KOPT-K1 (cell line): Measurements from ENCODE around the gene MPG.

ENCODE experiments used
- H3K27ac ChIP-seq: fragments of 200-600 bp; sonication (generic); 2 replicates; pipeline ENCODE4 v1.5.1; 2016; ENCODE audit warnings: antibody characterized with exemption, mild to moderate bottlenecking, low read depth, low read length; ENCODE audit not compliant: poor library complexity, severe bottlenecking
- H3K36me3 ChIP-seq: fragments of 200-600 bp; sonication (generic); 2 replicates; pipeline ENCODE4 v1.5.1; 2017; ENCODE audit warnings: antibody characterized with exemption, mild to moderate bottlenecking, low read length, moderate library complexity; ENCODE audit not compliant: insufficient read depth
- H3K9me3 ChIP-seq: fragments of 200-600 bp; sonication (generic); 2 replicates; pipeline ENCODE4 v1.5.1; 2017; ENCODE audit warnings: antibody characterized with exemption, low read length, mild to moderate bottlenecking; ENCODE audit not compliant: insufficient read depth, poor library complexity, severe bottlenecking

Gene MPG

DNA sequence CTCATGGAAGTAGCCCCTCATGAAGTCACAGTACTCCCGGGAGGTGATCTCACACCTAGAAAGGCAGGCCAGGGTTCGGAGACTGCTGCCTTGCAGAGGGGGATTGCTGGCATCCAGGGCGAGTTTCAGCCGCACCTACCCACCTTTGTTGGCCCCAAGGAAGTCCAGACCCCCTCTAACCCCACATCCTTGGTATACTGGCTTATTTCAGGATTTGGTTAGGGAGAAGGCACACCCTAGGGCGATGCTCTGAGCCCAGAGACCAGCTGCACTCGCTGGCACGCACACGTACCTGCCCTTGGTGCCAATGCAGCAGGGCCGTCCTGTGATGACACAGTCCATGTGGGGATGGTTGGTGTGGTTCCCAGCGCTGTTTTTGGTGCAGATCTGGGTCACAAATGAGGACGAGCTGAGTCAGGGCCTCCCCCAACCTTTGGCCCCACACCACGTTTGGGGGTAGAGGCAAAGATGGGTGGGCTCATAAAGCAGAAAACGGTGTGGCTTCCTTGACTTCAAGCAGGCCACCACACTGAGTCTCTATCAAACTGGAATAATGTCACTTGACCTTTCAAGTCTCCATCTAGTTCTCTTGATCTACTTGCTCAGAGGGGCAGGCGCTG, 18.5 kb upstream of the MPG start:
- H3K27ac ChIP-seq = no peak overlapping the region
- H3K9me3 ChIP-seq = no peaks in the 10 kb centered on the region
- H3K36me3 ChIP-seq = peaks cover 43% of the 10 kb centered on the region

DNA sequence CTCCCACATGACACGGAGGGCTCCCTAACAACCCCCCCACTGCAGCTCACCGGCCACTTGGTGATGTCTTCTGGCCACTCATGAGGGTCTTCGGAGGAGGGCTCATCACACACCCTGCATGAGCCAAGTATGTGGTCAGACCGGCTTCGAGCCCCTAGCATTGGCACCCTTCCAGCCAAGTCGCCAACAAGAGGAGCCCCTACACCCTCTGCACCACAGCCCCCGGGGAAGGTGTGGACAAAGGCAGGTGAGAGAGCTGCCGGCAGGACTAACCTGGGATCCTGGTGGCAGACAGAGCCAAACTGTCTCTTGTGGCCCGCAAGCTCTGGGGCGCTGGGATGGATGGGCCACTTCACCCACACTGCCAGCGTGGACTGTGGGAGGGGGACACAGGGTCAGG, 17.9 kb upstream of the MPG start:
- H3K36me3 ChIP-seq = peaks cover 42% of the 10 kb centered on the region
- no peak overlapping the region for H3K27ac ChIP-seq
- no peaks in the 10 kb centered on the region for H3K9me3 ChIP-seq

DNA sequence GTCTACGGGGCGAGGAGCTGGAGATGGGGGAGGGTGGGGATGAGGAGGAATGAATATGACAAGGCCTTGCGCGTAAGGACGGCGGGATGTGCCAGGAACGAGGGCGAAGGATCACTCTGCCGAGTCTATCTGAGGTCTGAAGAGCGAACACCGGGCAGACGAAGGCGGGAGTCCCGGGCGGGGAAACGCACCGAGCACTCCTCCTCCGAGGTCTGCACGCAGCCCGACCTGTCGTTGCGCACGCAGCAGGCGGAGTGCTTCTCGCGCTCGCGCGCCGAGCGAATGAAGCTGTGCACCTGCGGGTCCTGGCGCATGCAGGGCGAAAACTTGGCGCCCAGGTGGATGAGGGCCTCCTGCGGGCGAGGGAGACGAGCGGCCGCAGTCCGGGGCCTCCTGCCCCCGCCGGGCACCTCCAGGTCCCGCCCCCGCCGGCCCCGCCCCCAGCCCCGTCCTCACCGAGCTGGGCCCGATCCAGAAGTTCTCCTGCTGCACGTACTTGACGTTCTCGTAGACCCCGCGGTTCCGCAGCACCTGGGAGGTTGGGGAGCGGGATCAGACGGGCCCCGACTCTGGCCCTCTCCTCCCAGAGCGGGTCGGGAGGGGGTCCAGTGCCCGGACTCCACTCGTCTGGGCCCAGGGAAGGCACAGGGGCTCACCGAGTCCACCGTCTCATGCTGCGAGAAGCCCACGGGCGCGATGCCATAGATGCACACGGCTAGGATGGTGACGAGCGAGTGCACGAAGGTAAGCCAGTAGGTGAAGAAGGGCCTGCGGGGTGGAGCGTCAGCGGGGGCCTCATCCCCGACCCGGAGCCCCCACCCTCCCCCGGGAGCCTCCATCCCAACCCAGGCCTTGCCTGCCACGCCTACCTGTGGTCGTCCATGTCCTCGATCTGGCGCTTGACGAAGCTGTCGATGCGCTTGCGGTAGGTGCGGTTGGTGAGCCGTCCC, 16.8 kb upstream of the MPG start:
- Histone ChIP-seq H3K27ac (no peak overlapping the region), H3K9me3 (no peaks in the 10 kb centered on the region), H3K36me3 (peaks cover 32% of the 10 kb centered on the region)

DNA sequence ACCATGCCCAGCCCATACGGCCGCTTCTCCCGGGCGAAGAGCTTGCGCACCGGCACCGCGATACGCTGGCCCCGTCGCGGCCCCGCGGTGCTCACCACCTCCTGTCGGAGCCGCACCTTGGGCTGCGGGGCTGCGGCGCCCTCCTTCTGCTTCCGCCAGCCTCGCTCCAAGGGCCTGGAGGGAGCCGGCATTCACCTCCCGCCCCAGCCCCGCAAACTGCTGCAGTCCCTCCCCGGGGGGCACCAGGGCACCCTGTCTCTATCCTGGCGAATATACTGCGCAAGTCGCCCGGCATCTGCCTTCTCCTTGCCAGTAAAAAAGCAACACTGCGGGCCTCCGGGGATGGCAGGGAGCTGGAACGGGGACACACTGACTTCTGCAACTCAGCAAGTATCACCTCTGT, 16.1 kb upstream of the MPG start:
- no peak overlapping the region for H3K27ac ChIP-seq
- H3K9me3 ChIP-seq = no peaks in the 10 kb centered on the region
- H3K36me3 ChIP-seq = peaks cover 25% of the 10 kb centered on the region; the same call in 1 of the 2 replicates

DNA sequence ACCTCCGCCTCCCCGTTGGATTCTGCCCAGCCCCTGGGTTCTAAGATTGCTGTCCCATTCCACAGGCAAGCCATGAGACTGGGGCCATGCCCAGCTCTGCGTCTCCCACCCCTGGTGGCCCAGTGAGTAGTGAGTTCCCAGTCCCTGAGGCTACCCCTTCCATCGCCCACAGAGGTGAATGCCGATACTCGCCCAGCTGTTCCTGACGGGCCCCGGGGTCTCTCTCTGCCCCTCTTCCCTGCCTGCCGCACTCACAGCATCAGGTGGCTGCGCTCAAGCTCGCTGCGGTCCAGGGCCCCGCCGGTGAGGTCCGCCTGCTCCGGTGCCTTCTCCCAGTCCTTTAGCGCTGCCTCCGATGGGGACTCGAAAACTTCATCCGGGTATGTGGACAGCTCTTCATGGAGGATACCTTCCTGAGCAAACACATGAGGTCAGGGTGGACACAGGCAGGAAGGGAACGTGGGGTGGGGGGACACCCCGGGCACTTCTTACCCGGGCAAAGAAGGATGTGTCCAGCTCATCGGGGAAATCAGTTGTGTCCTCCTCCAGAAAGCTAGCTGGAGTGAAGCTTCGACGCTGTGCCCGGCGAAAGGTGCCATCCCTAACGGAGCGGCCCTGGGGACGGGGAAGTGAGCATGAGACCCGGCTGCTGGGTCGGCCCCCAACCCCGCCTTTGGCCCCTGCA, 15.6 kb upstream of the MPG start:
- peaks cover 20% of the 10 kb centered on the region; the same call in 1 of the 2 replicates for H3K36me3 ChIP-seq
- no peak overlapping the region for H3K27ac ChIP-seq
- H3K9me3 ChIP-seq = no peaks in the 10 kb centered on the region

DNA sequence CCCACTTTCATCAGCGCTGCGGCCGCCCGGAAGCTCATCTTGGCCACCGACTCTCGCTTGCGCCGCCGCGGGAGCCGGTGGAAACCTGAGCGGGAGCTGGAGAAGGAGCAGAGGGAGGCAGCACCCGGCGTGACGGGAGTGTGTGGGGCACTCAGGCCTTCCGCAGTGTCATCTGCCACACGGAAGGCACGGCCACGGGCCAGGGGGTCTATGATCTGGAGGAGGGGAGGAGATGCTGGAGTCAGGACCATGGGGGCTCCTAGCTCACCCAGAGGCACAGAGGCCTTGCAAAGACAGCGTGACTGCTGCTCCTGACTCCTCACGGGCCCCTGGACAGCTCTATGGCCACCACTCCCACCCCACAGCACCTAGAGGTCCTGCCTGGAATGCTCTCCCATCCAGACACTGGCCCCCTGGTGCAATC, 15.0 kb upstream of the MPG start:
- Histone ChIP-seq H3K9me3 (no peaks in the 10 kb centered on the region), H3K27ac (no peak overlapping the region), H3K36me3 (peaks cover 14% of the 10 kb centered on the region; the same call in 1 of the 2 replicates)

DNA sequence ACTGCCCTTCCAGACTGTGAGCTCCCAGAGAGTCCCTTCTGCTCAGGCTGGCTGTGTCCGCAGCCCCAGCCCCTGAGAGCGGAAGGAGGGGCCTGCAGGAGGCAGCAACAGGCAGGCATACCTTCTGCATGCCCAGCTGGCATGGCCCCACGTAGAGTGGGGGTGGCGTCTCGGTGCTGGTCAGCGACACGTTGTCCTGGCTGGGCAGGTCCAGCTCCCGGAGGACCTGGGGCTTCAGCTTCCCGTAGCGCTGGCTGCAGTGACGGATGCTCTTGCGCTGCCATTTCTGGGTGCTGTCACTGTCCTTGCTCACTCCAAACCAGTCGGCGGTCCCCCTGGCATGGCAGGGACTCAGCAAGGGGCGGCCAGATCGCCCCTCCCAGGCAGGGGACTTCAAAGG, 14.6 kb upstream of the MPG start:
- no peak overlapping the region for H3K27ac ChIP-seq
- peaks cover 9% of the 10 kb centered on the region; the same call in 1 of the 2 replicates for H3K36me3 ChIP-seq

DNA sequence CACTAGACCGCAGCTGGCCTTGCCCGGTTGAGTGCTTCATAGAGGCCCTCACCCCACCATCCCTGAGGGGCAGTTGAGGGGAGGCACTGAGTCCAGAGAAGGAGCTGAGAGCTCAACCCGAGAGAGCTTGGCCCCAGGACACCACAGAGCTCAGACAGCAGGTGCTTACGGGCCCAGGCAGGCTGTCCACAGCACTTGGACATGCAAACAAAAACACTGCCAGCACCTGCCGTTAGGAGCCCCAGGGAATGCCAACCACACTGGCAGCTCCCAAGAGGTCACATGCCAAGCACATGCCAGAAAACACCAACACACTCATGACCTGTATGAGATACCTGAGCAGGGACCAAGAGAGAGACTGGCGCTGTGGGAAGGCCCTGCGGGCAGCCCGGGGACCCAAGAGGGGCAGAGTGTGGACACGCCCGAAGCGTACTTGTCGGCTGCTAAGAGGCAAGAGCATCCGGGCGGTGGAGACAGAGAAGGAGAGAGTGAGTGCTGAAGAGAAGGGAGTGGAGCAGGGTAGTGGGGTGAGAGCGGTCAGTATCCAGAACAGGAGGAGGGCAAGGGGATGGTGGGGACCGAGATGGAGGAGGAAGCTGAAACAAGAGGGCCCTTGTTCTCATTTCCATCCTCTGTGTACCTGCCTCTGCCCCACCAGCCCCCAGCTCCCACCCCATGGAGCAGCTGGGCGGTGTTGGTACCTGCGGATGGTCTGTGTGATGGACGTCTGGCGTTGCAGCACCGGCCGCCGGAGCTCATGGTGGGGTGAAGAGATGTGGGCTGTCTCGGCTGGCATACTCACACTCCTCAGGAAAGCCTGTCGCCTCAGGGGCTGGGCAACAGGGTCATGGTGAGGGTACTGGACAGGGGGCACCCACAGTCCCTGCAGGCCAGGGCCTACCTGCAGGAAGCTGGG, 13.8 kb upstream of the MPG start:
- H3K36me3 ChIP-seq = 0 out of 2 replicates have a peak, but pooled peaks cover 1% of the 10 kb centered on the region
- no peaks in the 10 kb centered on the region for H3K9me3 ChIP-seq
- no peak overlapping the region for H3K27ac ChIP-seq

More for the DNA sequence above, 14.6 kb upstream of the MPG start:
- H3K9me3 ChIP-seq = no peaks in the 10 kb centered on the region

DNA sequence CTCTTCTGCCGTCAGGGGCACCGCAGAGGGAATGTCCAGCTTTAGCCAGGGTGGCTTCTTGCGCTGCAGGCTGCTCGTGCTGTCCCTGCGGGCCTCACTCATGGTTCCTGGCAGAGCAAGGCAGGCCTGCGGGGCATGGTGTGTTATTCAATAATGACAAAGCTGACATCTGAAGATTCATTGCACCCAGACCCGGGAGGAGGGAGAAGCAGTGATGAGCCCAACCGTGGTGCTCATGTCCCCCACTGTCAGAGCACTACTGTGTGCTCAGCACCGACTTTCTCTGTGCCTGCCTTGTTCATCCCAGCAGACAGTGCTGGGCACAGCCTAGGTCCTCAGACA, 13.1 kb upstream of the MPG start:
- H3K9me3 ChIP-seq = no peaks in the 10 kb centered on the region
- no peak overlapping the region for H3K27ac ChIP-seq
- no peaks in the 10 kb centered on the region for H3K36me3 ChIP-seq

DNA sequence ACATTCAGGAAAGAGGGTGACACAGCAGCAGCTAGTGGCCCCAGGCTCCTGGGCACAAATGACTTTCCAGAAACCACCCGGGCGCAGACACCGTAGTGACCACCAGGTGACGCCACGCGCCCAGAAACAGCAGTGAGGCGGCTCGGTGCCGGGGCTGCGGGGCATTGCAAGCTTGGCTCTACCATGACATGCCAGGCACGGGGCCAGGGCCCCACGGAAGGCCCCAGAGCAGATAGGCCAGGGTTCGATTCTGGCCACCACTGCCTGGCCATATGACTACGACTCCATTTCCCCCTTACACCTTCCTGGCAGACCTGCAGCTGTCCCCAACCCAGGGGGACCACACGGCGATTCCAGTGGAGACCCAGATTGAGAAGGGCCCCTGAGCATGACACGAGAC, 12.3 kb upstream of the MPG start:
- H3K27ac ChIP-seq = no peak overlapping the region
- no peaks in the 10 kb centered on the region for H3K36me3 ChIP-seq
- H3K9me3 ChIP-seq = no peaks in the 10 kb centered on the region

DNA sequence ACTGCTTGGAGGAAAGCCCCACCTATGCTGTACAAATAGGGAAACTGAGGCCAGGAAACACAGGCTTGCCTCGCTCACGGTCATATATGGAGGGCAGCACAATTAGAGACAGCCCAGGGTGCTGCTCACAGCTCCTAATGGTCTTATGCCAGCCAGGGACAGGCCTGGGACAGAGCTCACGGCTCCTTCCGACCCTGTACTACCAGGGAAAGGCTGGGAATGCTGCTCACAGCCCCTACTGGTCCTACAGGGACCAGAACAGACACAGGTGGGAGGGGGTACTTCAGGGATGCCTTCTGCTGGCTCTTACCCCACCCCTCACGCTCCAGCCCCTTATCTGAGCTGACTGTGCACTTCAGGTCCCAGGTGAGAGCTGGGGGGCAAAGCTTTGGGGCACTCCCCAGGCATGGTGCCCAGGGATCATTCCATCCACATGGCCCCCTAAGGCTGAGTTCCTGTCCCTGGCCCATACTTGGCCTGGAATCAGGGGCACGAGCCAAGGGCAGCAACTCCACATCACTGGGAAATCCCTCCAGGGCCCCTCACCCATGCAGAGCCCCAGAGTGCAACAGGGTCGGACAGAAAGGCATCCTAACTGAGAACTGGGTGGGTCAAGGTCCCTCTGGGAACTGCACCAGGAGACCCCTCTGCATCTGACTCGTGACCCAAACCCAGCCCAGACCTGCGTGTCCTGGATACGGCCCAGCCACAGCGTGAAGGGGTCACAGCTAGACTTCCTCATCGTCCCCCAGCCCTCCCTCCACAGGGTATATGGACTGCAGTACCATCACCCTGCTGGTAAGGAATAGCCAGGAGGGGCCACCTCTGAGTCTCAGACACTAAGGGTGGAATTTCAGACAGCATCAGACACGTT, 11.5 kb upstream of the MPG start:
- Histone ChIP-seq H3K27ac (no peak overlapping the region), H3K36me3 (no peaks in the 10 kb centered on the region), H3K9me3 (no peaks in the 10 kb centered on the region)

DNA sequence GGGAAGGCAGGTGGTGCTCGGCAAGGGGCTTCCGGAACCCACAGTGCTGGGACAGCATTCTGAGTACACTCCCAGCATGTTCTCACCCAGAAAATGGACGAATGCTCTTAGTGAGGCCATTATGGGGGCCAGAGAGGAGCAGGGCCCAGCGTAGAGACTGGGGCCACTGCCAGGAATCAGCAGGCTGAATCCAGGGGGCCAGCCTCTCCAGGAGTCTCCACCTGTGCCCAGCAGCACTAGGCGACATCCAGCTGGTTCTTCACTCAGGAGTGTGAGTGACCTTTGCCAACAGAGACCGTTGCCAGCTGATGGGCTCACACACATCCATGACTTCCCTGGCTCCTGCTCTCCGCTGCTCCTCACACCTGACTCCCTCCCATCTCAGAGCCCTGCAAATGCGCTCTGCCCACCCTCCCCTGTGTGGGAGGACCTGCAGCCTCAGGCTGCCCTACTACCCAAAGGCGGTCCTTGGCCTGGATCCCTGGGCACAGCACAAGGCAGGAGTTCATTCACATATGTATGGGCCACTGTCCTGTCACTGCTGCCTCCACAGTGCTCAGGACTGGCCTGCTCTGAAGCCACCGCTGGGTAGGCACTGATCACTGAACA, 10.7 kb upstream of the MPG start:
- Histone ChIP-seq H3K9me3 (no peaks in the 10 kb centered on the region), H3K36me3 (no peaks in the 10 kb centered on the region), H3K27ac (no peak overlapping the region)

DNA sequence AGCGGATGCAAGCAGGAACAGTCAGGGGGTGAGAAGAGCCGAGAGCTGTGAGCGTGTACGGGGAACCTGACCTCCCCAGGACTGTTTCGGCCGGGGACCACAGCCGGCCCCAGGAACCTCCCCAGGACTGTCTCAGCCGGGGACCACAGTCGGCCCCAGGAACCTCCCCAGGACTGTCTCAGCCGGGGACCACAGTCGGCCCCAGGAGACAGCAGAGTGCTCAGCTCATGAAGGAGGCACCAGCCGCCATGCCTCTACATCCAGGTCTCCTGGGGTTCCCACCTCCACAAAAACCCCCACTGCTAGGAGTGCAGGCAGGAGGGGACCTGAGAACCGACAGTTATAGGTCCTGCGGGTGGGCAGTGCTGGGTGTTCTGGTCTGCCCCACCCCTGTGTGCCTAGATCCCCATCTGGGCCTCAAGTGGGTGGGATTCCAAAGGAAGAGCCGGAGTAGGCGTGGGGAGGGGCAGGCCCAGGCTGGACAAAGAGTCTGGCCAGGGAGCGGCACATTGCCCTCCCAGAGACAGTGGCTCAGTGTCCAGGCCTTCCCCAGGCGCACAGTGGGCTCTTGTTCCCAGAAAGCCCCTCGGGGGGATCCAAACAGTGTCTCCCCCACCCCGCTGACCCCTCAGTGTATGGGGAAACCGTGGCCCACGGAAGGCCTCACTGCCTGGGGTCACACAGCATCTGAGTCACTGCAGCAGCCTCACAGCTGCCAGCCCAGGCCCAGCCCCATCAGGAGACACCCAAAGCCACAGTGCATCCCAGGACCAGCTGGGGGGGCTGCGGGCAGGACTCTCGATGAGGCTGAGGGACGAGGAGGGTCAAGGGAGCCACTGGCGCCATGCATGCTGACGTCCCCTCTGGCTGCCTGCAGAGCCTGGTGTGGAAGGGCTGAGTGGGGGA, 9.9 kb upstream of the MPG start:
- no peaks in the 10 kb centered on the region for H3K9me3 ChIP-seq
- no peak overlapping the region for H3K27ac ChIP-seq
- no peaks in the 10 kb centered on the region for H3K36me3 ChIP-seq
